ENCODE results near the gene FLNB.

GRCh38 chr3:58176185-58176530 lies 167.9 kb downstream of the FLNB start:
- no peak for TF ChIP-seq CTCF (IDR thresholded peaks at IDR 0.05)
- no peak for TF ChIP-seq EZH2 (IDR thresholded peaks at IDR 0.05)
